ENCODE results near the gene SF3A2. TPM values are rescaled to one million over a fixed set of nuclear protein-coding genes. Genes with fewer than 3 reads are reported as not detected.

SF3A2 gene, protein sequence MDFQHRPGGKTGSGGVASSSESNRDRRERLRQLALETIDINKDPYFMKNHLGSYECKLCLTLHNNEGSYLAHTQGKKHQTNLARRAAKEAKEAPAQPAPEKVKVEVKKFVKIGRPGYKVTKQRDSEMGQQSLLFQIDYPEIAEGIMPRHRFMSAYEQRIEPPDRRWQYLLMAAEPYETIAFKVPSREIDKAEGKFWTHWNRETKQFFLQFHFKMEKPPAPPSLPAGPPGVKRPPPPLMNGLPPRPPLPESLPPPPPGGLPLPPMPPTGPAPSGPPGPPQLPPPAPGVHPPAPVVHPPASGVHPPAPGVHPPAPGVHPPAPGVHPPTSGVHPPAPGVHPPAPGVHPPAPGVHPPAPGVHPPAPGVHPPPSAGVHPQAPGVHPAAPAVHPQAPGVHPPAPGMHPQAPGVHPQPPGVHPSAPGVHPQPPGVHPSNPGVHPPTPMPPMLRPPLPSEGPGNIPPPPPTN
- total RNA-seq, result 107 and 117 TPM in 2 replicates

DNA sequence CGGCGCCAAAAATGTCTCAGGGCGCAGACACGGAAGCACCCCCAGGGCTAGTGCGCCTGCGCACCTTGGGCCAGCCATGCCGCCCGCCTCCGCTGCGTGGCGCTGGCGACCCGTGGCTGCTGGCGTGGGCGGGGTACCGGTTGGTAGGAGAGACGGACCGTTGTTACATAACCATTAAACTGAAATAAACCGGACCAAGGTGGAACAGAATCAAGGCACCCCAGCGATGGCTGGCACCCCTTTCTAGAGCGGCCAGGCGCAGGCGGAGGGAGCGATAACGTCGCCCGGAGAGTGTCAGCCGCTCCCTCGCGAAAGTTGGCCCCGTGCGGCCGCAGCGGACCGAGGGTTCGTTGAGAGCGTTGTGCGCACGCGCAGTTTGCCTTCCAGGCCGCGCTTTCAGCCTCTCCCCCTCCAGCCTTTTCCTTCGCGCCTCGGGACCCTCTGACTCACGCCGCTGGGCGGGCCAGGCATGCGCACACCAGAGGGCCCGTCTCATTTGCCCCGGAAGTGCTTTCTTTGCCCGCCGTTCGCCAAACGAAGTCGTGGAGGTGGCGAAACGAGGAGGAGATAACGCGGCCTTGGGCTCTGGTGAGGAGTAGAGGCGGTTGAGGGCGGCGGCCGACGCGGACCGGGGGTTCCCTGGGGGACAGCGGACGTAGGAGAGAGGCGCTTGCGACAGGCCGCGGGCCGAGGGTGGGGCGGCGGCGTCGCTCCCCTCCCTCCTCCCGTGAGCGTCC is at the start of gene SF3A2, which contains the start of gene PLEKHJ1:
Gene SF3A2, plus strand, starts transcription at position 511 of the 737 bp plus-strand sequence. CDS start 6,595 bp downstream, outside the sequence.
Gene PLEKHJ1, minus strand, starts transcription at position 16 of the 737 bp plus-strand sequence. CDS start 81 bp downstream, outside the sequence.
- POLR2A ChIA-PET, result interaction anchor here (0.6 to 9.7 kb wide), 22 partner anchors 8 to 1840 kb away, joined by 3 to 103 read pairs (median 4); partner anchors contain the start of genes AP3D1, GADD45B, LSM7 and SPPL2B
- intact Hi-C loops (cut with micrococcal nuclease), result loop anchor here (1.0 kb wide), 13 partner anchors 17 to 401 kb away; partner anchors contain the start of genes LMNB2 and TIMM13
- Mint-ChIP-seq H3K4me3 (peak within 1 kb of the TSS; percentile 99), H3K27ac (peak within 1 kb of the TSS; percentile 99), H3K4me1 (peaks cover 69% of the 10 kb centered on the region), H3K36me3 (ENCODE audit: low read depth) (peaks cover 51% of the 10 kb centered on the region), H3K27me3 (no peaks in the 10 kb centered on the region), H3K9me3 (no peaks in the 10 kb centered on the region)
- ATAC-seq (ENCODE audit: low read depth) (peak; percentile 82), DNase-seq (peak; percentile 100)
- CTCF ChIA-PET, result interaction anchor here (0.7 to 1.5 kb wide), 9 partner anchors 9 to 384 kb away, joined by 3 to 7 read pairs (median 4); no protein-coding TSS in a partner anchor
- no peak for TF ChIP-seq CTCF (IDR thresholded peaks at IDR 0.05)

DNA sequence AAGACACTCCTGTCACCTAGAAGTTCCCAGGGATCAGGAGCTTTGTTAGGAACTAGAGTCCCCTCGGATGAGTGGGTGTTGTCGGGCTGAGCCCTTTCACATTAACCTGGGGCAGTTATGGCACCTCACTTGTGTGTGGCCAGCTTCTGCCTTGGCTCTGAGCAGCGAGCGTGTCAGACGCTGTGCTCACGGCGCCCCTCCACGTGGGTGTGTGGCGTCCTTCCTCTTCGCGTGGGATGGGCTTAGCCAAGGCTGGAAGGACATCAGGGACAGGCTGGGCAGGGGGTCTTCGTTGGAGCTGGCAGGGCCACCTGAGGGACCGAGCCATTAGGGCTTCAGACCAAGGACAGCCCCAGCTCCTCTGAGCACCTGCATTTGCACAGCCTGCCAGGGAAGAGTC is 49.5 kb upstream of the SF3A2 start:
- Mint-ChIP-seq H3K36me3 (ENCODE audit: low read depth) (peaks cover 76% of the 10 kb centered on the region), H3K27me3 (no peaks in the 10 kb centered on the region), H3K4me1 (peaks cover 61% of the 10 kb centered on the region), H3K4me3 (peak overlapping the region; percentile 29), H3K27ac (peak overlapping the region; percentile 51), H3K9me3 (no peaks in the 10 kb centered on the region)
- CTCF ChIA-PET, result interaction anchor here (0.5 to 1.3 kb wide), 2 partner anchors 31 to 193 kb away, joined by 4 to 6 read pairs; no protein-coding TSS in a partner anchor
- TF ChIP-seq CTCF (IDR thresholded peaks at IDR 0.05), result no peak
- POLR2A ChIA-PET, result interaction anchor here (0.6 to 2.7 kb wide), 10 partner anchors 10 to 185 kb away, joined by 3 to 15 read pairs (median 4); partner anchors contain the start of gene AP3D1
- DNase-seq (no peak), ATAC-seq (ENCODE audit: low read depth) (no peak)
- intact Hi-C loops (cut with micrococcal nuclease), result loop anchor here (1.0 to 5.0 kb wide), 2 partner anchors 16 to 35 kb away; partner anchors contain the start of gene AP3D1

GRCh38 chr19:2188708-2189385 is 47.8 kb upstream of the SF3A2 start:
- Mint-ChIP-seq H3K27me3 (no peaks in the 10 kb centered on the region), H3K9me3 (no peaks in the 10 kb centered on the region), H3K36me3 (ENCODE audit: low read depth) (peaks cover 80% of the 10 kb centered on the region), H3K4me1 (peaks cover 47% of the 10 kb centered on the region), H3K27ac (no peak overlapping the region), H3K4me3 (no peak overlapping the region)
- ATAC-seq (ENCODE audit: low read depth) (no peak), DNase-seq (no peak)
- TF ChIP-seq CTCF (IDR thresholded peaks at IDR 0.05), result no peak
- ChIA-PET CTCF (no interaction called here), POLR2A (interaction anchor here (0.5 to 0.9 kb wide), 4 partner anchors 17 to 269 kb away, joined by 4 to 6 read pairs (median 4); no protein-coding TSS in a partner anchor)
- intact Hi-C loops (cut with micrococcal nuclease), result loop anchor here (5.0 kb wide), 1 partner anchor 37 kb away; the partner anchor contains the start of gene AP3D1

GRCh38 chr19:2189880-2190279 is 46.7 kb upstream of the SF3A2 start:
- Mint-ChIP-seq H3K4me1 (peaks cover 40% of the 10 kb centered on the region), H3K27me3 (no peaks in the 10 kb centered on the region), H3K9me3 (no peaks in the 10 kb centered on the region), H3K36me3 (ENCODE audit: low read depth) (peaks cover 76% of the 10 kb centered on the region), H3K4me3 (no peak overlapping the region), H3K27ac (no peak overlapping the region)
- ChIA-PET CTCF (no interaction called here), POLR2A (interaction anchor here (0.6 to 0.9 kb wide), 2 partner anchors 19 to 136 kb away, joined by 4 read pairs; no protein-coding TSS in a partner anchor)
- intact Hi-C loops (cut with micrococcal nuclease), result loop anchor here (5.0 kb wide), 1 partner anchor 38 kb away; the partner anchor contains the start of gene AP3D1
- DNase-seq (no peak), ATAC-seq (ENCODE audit: low read depth) (no peak)
- TF ChIP-seq CTCF (IDR thresholded peaks at IDR 0.05), result no peak

All from activated B cell treated with CpG ODN at 0.5 μM for 24 hours (primary cell).